Ectodermal cell (in vitro differentiated cells): ENCODE measurements around the gene PPP1R1C.

Source experiments
- H3K27ac ChIP-seq: 2 replicates; pipeline ENCODE4 v1.7.0; 2013; ENCODE audit warnings: mild to moderate bottlenecking, low read depth, low read length; ENCODE audit not compliant: insufficient read depth, poor library complexity, severe bottlenecking
- H3K27me3 ChIP-seq: 2 replicates; pipeline ENCODE4 v1.7.0; 2013; ENCODE audit warnings: mild to moderate bottlenecking, low read length; ENCODE audit not compliant: insufficient read depth, control insufficient read depth, poor library complexity, severe bottlenecking
- H3K36me3 ChIP-seq: one replicate; pipeline ENCODE4 v1.7.0; 2013; ENCODE audit warnings: low read length; ENCODE audit not compliant: control insufficient read depth, insufficient read depth
- H3K4me1 ChIP-seq: one replicate; pipeline ENCODE4 v1.7.0; 2013; ENCODE audit warnings: low read length; ENCODE audit not compliant: control insufficient read depth, insufficient read depth
- H3K4me3 ChIP-seq: 2 replicates; pipeline ENCODE4 v1.7.0; 2013; ENCODE audit warnings: low read depth, low read length, control low read depth; ENCODE audit not compliant: insufficient read depth
- H3K9me3 ChIP-seq: 2 replicates; pipeline ENCODE4 v1.7.0; 2013; ENCODE audit warnings: mild to moderate bottlenecking, low read length, moderate library complexity; ENCODE audit not compliant: control insufficient read depth
- WGBS, 2 experiments: methylation state at CpG; one replicate each; pipeline ENCODE4 v1.1.7; 2013; ENCODE audit warnings: missing lambda C conversion rate in 2 of 2; 5-methylcytosine and 5-hydroxymethylcytosine counted together

PPP1R1C gene

DNA sequence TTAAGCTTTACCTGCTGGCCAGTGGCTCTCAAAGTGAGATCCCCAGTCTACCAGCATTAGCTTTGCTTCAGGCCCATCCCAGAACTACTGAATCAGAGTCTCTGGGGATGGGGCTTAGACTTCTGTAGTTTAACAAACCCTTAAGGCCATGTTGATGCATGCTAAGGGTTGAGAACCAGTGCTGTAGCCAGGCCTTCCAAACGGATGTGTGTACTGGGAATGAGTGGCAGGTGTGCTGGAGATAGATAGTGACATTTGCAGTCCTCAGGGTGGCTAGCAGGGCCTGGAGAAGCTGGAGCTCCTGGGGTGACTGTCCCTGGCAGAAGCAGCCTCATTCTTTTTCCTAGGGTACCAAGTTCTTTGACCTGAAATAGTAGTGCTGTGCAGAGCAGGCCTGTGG lies 148.5 kb downstream of the PPP1R1C start:
- Histone ChIP-seq H3K27me3 (no peaks in the 10 kb centered on the region), H3K4me1 (no peaks in the 10 kb centered on the region), H3K4me3 (no peak overlapping the region), H3K36me3 (no peaks in the 10 kb centered on the region), H3K9me3 (no peaks in the 10 kb centered on the region), H3K27ac (no peak overlapping the region)
- WGBS, 2 experiments: 83 to 94% methylated on average over 1 of the region's 1 CpG

DNA sequence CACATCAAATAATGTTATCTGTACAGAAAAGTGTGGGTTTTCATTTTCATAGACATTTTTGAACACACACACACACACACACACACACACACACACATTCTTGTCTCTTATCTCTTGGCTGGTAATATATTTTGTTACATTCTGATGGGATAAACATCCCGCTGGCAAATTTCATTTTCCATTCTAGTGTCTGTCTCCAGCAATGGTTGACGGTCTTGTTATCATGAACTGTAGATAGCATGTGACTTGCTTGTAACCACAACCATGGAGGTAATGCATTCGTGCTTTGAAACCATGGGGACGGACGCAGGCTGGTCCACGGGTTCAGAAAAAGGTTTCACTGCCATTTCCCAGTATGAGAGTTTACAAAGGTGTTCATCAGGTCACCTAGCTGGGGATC lies 156.4 kb downstream of the PPP1R1C start:
- no peaks in the 10 kb centered on the region for H3K9me3 ChIP-seq
- H3K27me3 ChIP-seq: no peaks in the 10 kb centered on the region
- H3K36me3 ChIP-seq: no peaks in the 10 kb centered on the region
- no peak overlapping the region for H3K27ac ChIP-seq
- WGBS, 2 experiments: 94 to 95% methylated on average over 6 of the region's 6 CpGs
- H3K4me3 ChIP-seq: no peak overlapping the region
- H3K4me1 ChIP-seq: no peaks in the 10 kb centered on the region

DNA sequence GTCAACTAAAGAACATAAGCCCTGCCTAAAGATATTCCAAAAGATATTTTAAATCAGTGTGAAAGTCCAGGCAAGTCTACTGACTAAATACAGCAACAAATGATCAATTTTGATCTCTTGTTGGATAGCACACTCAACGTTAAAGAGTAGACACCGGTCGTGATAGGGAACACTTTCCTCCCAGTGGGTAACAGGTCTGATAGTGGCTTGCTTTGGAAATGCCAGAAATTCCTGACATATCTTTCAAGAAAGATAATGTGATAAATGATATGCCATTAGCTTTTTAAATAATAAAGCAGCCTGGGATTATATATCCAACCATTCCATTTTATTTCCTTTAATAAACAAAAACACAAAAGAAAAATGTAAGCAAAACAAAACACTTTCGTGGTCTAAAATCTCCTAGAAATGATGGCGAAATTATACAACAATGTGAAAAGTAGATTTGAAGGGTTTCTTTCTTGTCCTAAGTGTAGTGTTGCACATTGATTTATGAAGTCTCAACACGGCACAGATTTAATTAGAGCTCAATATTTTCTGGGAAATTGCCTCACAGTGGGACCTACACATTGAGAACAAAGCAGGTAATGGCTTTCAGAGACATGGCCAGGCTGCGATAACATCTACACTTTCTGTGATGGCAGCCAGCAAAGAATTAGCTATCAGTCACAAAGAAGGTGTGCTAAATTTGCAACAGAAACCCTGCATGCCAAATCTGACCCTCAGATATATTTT lies 158.6 kb downstream of the PPP1R1C start:
- Histone ChIP-seq H3K36me3 (no peaks in the 10 kb centered on the region), H3K27me3 (no peaks in the 10 kb centered on the region), H3K27ac (no peak overlapping the region), H3K9me3 (no peaks in the 10 kb centered on the region), H3K4me3 (no peak overlapping the region), H3K4me1 (no peaks in the 10 kb centered on the region)
- WGBS, 2 experiments: 84 to 86% methylated on average over 7 of the region's 7 CpGs

DNA sequence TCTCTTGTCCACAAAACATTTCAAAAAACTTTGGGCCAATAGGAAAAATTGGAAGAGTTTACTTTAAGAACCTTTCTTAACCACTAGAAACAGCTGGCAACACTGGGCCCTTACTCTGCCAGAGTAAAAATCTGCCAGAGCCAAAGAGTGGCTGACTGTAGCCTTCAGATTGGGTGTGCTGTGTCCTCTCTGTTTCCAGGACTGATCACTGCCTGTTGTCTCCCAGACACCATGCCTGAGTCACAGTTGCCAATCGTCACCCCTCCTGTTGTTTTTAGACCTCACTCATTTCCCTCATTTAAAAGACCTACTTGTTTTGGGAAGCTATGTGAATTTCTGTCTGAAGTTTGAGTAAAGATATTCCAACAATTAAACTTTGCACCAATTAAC lies 159.1 kb downstream of the PPP1R1C start:
- H3K36me3 ChIP-seq: no peaks in the 10 kb centered on the region
- no peak overlapping the region for H3K4me3 ChIP-seq
- H3K27me3 ChIP-seq: no peaks in the 10 kb centered on the region
- no peak overlapping the region for H3K27ac ChIP-seq
- WGBS, 2 experiments: 63% methylated on average over 1 of the region's 1 CpG; no CpG with 5 or more reads in 1 of the 2 experiments
- no peaks in the 10 kb centered on the region for H3K9me3 ChIP-seq
- no peaks in the 10 kb centered on the region for H3K4me1 ChIP-seq

DNA sequence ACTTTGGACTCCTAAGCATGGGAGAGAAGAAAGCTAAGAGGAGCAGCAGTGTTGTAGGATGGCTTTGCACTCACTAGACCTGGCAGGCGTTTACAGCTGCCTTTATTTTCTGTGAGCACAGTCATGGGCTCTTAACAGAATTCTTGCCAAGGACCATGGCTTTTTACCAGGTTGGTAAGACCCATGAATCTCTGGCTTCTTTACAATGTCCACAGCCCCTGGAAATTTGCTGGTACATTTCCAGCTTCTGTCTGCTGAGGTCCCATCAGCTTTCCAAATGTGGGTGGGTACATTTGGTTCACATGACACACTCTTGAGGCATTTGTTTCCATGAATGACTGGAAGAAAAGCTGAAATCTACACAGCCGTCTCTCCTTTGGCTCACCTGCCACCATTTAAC lies 162.7 kb downstream of the PPP1R1C start:
- Histone ChIP-seq H3K27ac (no peak overlapping the region), H3K4me1 (no peaks in the 10 kb centered on the region), H3K4me3 (no peak overlapping the region), H3K27me3 (no peaks in the 10 kb centered on the region), H3K9me3 (no peaks in the 10 kb centered on the region), H3K36me3 (no peaks in the 10 kb centered on the region)
- 94 to 97% methylated on average over 2 of the region's 2 CpGs for WGBS, 2 experiments

DNA sequence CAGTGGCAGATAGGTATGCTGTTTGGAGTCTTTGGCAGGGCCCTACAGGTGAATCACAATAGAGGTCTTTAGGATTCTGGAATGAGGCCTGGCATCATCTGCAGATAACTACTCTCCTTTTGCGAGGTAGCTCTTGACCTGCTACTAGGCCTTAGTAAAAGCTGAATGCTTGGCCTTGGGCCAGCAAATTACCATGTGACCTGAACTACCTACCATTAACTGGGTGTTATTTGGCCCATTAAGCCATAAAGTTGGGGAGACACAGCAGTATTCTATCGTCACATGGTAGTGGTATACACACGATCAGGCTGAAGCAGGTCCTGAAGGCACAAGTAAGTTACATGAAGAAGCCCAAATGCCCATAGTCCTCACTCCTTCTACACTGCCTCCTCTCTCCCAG lies 178.2 kb downstream of the PPP1R1C start:
- WGBS, 2 experiments: 94 to 95% methylated on average over 3 of the region's 3 CpGs

DNA sequence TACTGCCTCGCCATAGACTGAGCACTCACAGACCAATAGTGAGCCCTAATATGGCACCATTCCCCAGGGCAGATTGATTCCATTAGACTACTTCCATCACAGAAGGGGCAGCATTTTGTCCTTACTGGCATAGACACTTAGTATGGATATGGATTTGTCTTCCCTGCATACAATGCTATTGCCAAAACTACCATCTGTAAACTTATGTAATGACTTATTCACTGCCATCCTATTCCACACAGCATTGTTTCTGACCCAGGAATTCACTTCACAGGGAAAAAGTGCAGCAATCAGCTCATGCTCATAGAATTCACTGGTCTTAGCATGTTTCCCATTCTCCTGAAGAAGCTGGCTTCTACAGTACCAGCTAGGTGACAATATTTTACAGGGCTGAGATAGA lies 179.0 kb downstream of the PPP1R1C start:
- Histone ChIP-seq H3K4me3 (no peak overlapping the region), H3K4me1 (no peaks in the 10 kb centered on the region), H3K9me3 (no peaks in the 10 kb centered on the region), H3K27ac (no peak overlapping the region), H3K36me3 (no peaks in the 10 kb centered on the region), H3K27me3 (no peaks in the 10 kb centered on the region)
- WGBS, 2 experiments: 88 to 94% methylated on average over 1 of the region's 1 CpG

More for the DNA sequence above, 178.2 kb downstream of the PPP1R1C start:
- no peaks in the 10 kb centered on the region for H3K27me3 ChIP-seq
- no peaks in the 10 kb centered on the region for H3K9me3 ChIP-seq
- no peaks in the 10 kb centered on the region for H3K36me3 ChIP-seq
- no peak overlapping the region for H3K27ac ChIP-seq
- H3K4me3 ChIP-seq: no peak overlapping the region
- H3K4me1 ChIP-seq: no peaks in the 10 kb centered on the region

DNA sequence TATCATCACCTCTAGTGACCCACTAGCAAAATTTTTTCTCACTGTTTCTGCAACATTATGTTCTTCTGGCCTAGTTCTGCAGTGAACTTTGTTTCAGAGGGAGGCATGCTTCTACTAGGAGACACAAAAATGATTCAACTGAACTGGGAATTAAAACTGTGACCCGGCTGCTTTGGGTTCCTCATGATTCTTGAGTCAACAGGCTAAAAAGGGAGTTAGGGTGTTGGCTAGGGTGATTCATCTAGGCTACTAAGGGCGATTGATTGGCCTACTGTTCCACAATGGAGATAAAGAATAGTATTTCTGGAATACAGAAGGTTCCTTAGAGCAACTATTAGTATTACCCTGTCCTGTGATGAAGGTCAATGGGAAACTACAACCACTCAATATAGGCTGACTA lies 179.5 kb downstream of the PPP1R1C start:
- Histone ChIP-seq H3K9me3 (no peaks in the 10 kb centered on the region), H3K27me3 (no peaks in the 10 kb centered on the region), H3K4me3 (no peak overlapping the region), H3K27ac (no peak overlapping the region), H3K4me1 (no peaks in the 10 kb centered on the region), H3K36me3 (no peaks in the 10 kb centered on the region)
- WGBS, 2 experiments: 89 to 94% methylated on average over 2 of the region's 2 CpGs

DNA sequence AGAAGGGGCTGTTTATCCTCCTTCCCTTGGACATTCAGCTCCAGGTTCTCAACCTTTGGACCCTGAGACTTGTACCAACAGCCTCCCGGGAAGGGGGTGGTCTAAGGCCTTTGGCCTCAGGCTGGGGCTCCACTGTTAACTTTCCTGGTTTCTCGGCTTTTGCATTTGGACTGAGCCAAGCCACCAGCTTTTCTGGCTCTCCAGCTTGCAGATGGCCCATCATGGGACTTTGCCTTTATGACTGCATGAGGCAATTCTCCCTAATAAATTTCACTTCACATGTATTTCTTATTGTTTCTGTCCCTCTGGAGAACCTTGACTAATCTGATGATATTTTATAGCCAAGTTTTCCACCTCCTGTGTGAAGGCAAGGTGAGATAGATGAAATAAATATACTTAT lies 180.8 kb downstream of the PPP1R1C start:
- H3K9me3 ChIP-seq: no peaks in the 10 kb centered on the region
- no peak overlapping the region for H3K27ac ChIP-seq

DNA sequence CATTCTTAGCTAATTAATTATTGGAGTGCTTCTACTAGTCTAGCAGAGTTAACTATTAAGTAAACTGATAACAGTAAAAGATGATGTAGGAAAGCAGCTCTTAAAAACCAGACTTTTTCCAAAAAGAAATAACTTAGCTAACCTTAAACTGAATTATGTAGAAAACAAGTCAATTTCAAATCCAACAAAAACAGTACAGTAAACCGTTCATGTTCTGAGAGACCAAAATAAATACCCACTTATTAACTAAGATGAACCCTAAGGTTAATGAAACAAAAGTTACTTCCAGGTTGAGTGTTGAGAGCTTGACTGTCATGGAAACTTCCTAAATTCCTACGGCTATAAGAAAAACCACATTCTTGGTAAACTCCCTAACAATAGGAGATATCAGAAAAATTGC lies 181.2 kb downstream of the PPP1R1C start:
- no peaks in the 10 kb centered on the region for H3K27me3 ChIP-seq
- no peaks in the 10 kb centered on the region for H3K4me1 ChIP-seq
- no peaks in the 10 kb centered on the region for H3K9me3 ChIP-seq
- no peak overlapping the region for H3K27ac ChIP-seq
- no peak overlapping the region for H3K4me3 ChIP-seq
- no peaks in the 10 kb centered on the region for H3K36me3 ChIP-seq
- 88 to 95% methylated on average over 2 of the region's 2 CpGs for WGBS, 2 experiments

More for the DNA sequence above, 180.8 kb downstream of the PPP1R1C start:
- no peaks in the 10 kb centered on the region for H3K27me3 ChIP-seq
- no peak overlapping the region for H3K4me3 ChIP-seq
- no peaks in the 10 kb centered on the region for H3K36me3 ChIP-seq
- H3K4me1 ChIP-seq: no peaks in the 10 kb centered on the region
- 90 to 94% methylated on average over 2 of the region's 2 CpGs for WGBS, 2 experiments
